ENCODE measurements around the gene HOPX.

DNA sequence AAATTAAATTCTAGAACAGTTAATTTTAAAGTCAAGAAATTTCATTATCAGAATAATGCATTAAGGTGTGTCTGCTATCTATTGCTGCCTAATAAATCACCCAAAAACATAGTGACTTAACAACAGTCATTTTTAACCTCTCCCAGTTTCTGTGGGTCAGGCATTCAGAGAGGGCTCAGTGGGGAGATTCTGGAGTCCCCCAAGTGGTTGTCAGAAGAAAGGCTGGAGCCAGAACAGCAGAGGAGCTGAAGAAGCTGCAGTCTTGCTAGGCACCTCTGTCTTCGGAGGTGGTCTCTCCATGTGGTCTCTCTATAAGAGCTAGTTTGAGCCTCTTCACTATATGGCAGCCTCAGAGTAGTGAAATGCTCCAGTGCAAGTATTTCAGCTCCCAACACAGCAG, 9.3 kb upstream of the HOPX start:
- TF ChIP-seq, protein P1, sequence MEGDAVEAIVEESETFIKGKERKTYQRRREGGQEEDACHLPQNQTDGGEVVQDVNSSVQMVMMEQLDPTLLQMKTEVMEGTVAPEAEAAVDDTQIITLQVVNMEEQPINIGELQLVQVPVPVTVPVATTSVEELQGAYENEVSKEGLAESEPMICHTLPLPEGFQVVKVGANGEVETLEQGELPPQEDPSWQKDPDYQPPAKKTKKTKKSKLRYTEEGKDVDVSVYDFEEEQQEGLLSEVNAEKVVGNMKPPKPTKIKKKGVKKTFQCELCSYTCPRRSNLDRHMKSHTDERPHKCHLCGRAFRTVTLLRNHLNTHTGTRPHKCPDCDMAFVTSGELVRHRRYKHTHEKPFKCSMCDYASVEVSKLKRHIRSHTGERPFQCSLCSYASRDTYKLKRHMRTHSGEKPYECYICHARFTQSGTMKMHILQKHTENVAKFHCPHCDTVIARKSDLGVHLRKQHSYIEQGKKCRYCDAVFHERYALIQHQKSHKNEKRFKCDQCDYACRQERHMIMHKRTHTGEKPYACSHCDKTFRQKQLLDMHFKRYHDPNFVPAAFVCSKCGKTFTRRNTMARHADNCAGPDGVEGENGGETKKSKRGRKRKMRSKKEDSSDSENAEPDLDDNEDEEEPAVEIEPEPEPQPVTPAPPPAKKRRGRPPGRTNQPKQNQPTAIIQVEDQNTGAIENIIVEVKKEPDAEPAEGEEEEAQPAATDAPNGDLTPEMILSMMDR (IDR thresholded peaks at IDR 0.05), result no peak
- no peak for TF ChIP-seq ZFX (IDR thresholded peaks at IDR 0.05; ENCODE audit: borderline replicate concordance)
